Mesenchymal stem cell (in vitro differentiated cells and primary cell): ENCODE data around the gene BGLAP.

ENCODE experiments used
- DNase-seq: peaks from one replicate; pipeline ENCODE4 v3.0.0-alpha.2; 2013
- H2AFZ ChIP-seq: one replicate; pipeline ENCODE4 v1.6.1; 2013; ENCODE audit warnings: low read depth, mild to moderate bottlenecking, control low read depth, inconsistent platforms, low read length, moderate library complexity
- H2AK5ac ChIP-seq: 2 replicates; pipeline ENCODE4 v1.6.1; 2013; ENCODE audit warnings: low read length, moderate library complexity, mild to moderate bottlenecking, inconsistent platforms; ENCODE audit not compliant: severe bottlenecking
- H2BK120ac ChIP-seq: one replicate; pipeline ENCODE4 v1.6.1; 2013; ENCODE audit warnings: low read depth, mild to moderate bottlenecking, inconsistent platforms, low read length, moderate library complexity
- H2BK12ac ChIP-seq, 2 experiments: one replicate each; pipeline ENCODE4 v1.6.1; 2013; ENCODE audit warnings: inconsistent platforms in 2 of 2, low read length in 2 of 2, mild to moderate bottlenecking in 2 of 2, moderate library complexity in 2 of 2, control low read depth in 1 of 2
- H2BK15ac ChIP-seq: one replicate; pipeline ENCODE4 v1.6.1; 2013; ENCODE audit warnings: mild to moderate bottlenecking, low read depth, inconsistent platforms; ENCODE audit not compliant: poor library complexity, severe bottlenecking
- H2BK5ac ChIP-seq: 2 replicates; pipeline ENCODE4 v1.6.1; 2013; ENCODE audit warnings: low read depth, mild to moderate bottlenecking, low read length, control low read depth, inconsistent platforms; ENCODE audit not compliant: poor library complexity, severe bottlenecking
- H3K14ac ChIP-seq, 2 experiments: one replicate each; pipeline ENCODE4 v1.6.1; 2013; ENCODE audit warnings: inconsistent platforms in 2 of 2, low read length in 2 of 2, control low read depth in 1 of 2, mild to moderate bottlenecking in 1 of 2, moderate library complexity in 1 of 2
- H3K18ac ChIP-seq, 2 experiments: one replicate each; pipeline ENCODE4 v1.6.1; 2013; ENCODE audit warnings: inconsistent platforms in 2 of 2, low read length in 2 of 2, control low read depth in 1 of 2, low read depth in 1 of 2, mild to moderate bottlenecking in 1 of 2
- H3K23ac ChIP-seq, 2 experiments: one replicate each; pipeline ENCODE4 v1.6.1; 2013; ENCODE audit warnings: inconsistent platforms in 2 of 2, low read length in 2 of 2, mild to moderate bottlenecking in 2 of 2, moderate library complexity in 2 of 2, control low read depth in 1 of 2
- H3K27ac ChIP-seq: 2 replicates; pipeline ENCODE4 v1.5.1; 2013; ENCODE audit warnings: mild to moderate bottlenecking, moderate library complexity, low read length, control low read depth, inconsistent platforms; ENCODE audit not compliant: poor library complexity, severe bottlenecking
- H3K27me3 ChIP-seq, 2 experiments: 2 replicates each; pipeline versions ENCODE4 v1.6.1 to v1.7.0; 2013; ENCODE audit warnings: low read length in 2 of 2, mild to moderate bottlenecking in 2 of 2, moderate library complexity in 2 of 2, control low read depth in 1 of 2, inconsistent platforms in 1 of 2; ENCODE audit not compliant: control insufficient read depth in 1 of 2, insufficient read depth in 1 of 2
- H3K36me3 ChIP-seq, 2 experiments: 2 replicates each; pipeline versions ENCODE4 v1.6.1 to v1.7.0; 2013; ENCODE audit warnings: low read length in 2 of 2, control low read depth in 1 of 2, inconsistent platforms in 1 of 2, low read depth in 1 of 2, mild to moderate bottlenecking in 1 of 2; ENCODE audit not compliant: insufficient read depth in 2 of 2, control insufficient read depth in 1 of 2
- H3K4ac ChIP-seq, 2 experiments: one replicate each; pipeline ENCODE4 v1.6.1; 2013; ENCODE audit warnings: inconsistent platforms in 2 of 2, low read length in 2 of 2, mild to moderate bottlenecking in 2 of 2, moderate library complexity in 2 of 2, control low read depth in 1 of 2, low read depth in 1 of 2
- H3K4me1 ChIP-seq: 2 replicates; pipeline ENCODE4 v1.6.1; 2013; ENCODE audit warnings: low read depth, low read length, control low read depth; ENCODE audit not compliant: control insufficient read depth, insufficient read depth
- H3K4me2 ChIP-seq: 2 replicates; pipeline ENCODE4 v1.6.1; 2013; ENCODE audit warnings: low read length, mild to moderate bottlenecking, inconsistent platforms; ENCODE audit not compliant: poor library complexity, severe bottlenecking
- H3K4me3 ChIP-seq, 2 experiments: 2 replicates each; pipeline versions ENCODE4 v1.5.1 to v1.7.0; 2013; ENCODE audit warnings: low read length in 2 of 2, mild to moderate bottlenecking in 2 of 2, control low read depth in 1 of 2, low read depth in 1 of 2; ENCODE audit not compliant: insufficient read depth in 1 of 2
- H3K79me1 ChIP-seq: replicated peaks from 2 replicates; pipeline ENCODE4 v1.6.1; 2013; ENCODE audit warnings: mild to moderate bottlenecking, control low read depth, low read length, inconsistent platforms; ENCODE audit not compliant: poor library complexity, severe bottlenecking
- H3K9ac ChIP-seq: 2 replicates; pipeline ENCODE4 v1.7.0; 2013; ENCODE audit warnings: mild to moderate bottlenecking, low read length, moderate library complexity
- H3K9me3 ChIP-seq: 2 replicates; pipeline ENCODE4 v1.7.0; 2013; ENCODE audit warnings: mild to moderate bottlenecking, low read length; ENCODE audit not compliant: control insufficient read depth
- H4K8ac ChIP-seq: one replicate; pipeline ENCODE4 v1.6.1; 2013; ENCODE audit warnings: inconsistent platforms, mild to moderate bottlenecking, low read length, moderate library complexity
- H4K91ac ChIP-seq: one replicate; pipeline ENCODE4 v1.6.1; 2013; ENCODE audit warnings: mild to moderate bottlenecking, low read length, inconsistent platforms
- WGBS: methylation state at CpG from one replicate; pipeline ENCODE4 v1.1.7; 2013; ENCODE audit warnings: mixed read lengths; 5-methylcytosine and 5-hydroxymethylcytosine counted together

BGLAP gene

DNA sequence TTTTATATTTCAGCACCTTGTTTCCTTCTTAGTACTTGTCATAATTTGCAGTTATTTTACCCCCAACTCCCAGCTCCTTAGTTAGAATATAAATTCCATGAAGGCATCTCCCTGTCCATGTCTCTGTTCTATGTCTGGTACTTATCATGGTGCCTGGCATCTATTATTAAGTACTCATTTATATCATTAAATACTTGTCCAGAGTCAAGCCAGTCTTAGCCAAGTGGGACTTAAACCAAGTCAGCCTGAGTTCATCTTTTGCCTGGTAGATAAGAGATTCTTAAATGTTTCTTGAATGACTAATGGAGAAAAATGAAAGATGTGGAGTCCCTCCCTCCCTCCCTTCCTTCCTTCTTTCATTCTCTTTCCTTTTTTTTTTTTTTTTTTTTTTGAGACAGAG, 38.7 kb upstream of the BGLAP start:
- Histone ChIP-seq H3K4me3 (no peak overlapping the region), H2AFZ (no peak overlapping the region), H3K9ac (peak overlapping the region; percentile 24), H2BK5ac (no peak overlapping the region), H2BK120ac (no peak overlapping the region), H3K4me2 (no peak overlapping the region), H3K18ac (no peak overlapping the region), H3K4ac (no peak overlapping the region), H3K23ac (no peak overlapping the region), H3K27ac (no peak overlapping the region), H3K27me3 (no peaks in the 10 kb centered on the region), H4K91ac (no peak overlapping the region), H2BK12ac (no peak overlapping the region), H4K8ac (no peak overlapping the region), H2AK5ac (no peak overlapping the region), H3K36me3 (peaks cover 30 to 55% of the 10 kb centered on the region in 2 experiments), H3K79me1 (peaks cover 34% of the 10 kb centered on the region), H3K9me3 (no peaks in the 10 kb centered on the region), H3K14ac (no peak overlapping the region), H2BK15ac (no peak overlapping the region), H3K4me1 (peaks cover 6% of the 10 kb centered on the region)
- peak; percentile 28 for DNase-seq

- peaks cover 2% of the 10 kb centered on the region for H3K4me1 ChIP-seq
- WGBS: 94% methylated on average over 3 of the region's 3 CpGs
- no peak overlapping the region for H2AFZ ChIP-seq
- H4K8ac ChIP-seq: no peak overlapping the region
- no peak overlapping the region for H2AK5ac ChIP-seq
- H3K79me1 ChIP-seq: peaks cover 24% of the 10 kb centered on the region
- no peak for DNase-seq
- H3K36me3 ChIP-seq: peaks cover 26 to 59% of the 10 kb centered on the region in 2 experiments
- H3K18ac ChIP-seq: no peak overlapping the region
- H3K4ac ChIP-seq: no peak overlapping the region
- no peaks in the 10 kb centered on the region for H3K9me3 ChIP-seq
- H2BK12ac ChIP-seq: no peak overlapping the region
- no peak overlapping the region for H4K91ac ChIP-seq
- H3K4me3 ChIP-seq: no peak overlapping the region
- no peak overlapping the region for H2BK15ac ChIP-seq
- H2BK5ac ChIP-seq: no peak overlapping the region
- no peak overlapping the region for H2BK120ac ChIP-seq
- H3K27me3 ChIP-seq: no peaks in the 10 kb centered on the region
- no peak overlapping the region for H3K23ac ChIP-seq
- no peak overlapping the region for H3K9ac ChIP-seq
- no peak overlapping the region for H3K4me2 ChIP-seq
- H3K27ac ChIP-seq: no peak overlapping the region
- H3K14ac ChIP-seq: no peak overlapping the region
These were observed 37.3 kb upstream of the BGLAP start for GRCh38 chr1:156204686-156205085.

DNA sequence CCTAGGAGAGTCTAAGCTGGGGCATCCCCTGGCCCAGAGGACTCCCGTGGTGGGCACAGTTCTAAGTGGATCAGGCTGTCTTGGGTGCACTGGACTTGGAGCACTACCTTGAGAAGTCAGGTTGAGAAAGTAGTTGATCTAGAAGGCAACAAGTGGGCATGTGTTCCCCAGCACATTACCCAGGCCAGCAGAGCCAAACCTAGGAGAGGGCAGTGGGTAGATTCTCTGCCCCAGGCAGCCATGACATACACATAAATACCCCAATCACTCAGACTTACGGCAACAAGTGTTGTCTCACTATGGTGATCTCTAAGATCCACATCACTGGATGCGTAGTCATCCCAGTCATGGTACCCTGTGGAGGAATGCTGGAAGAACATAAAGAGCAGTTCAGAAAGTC, 30.7 kb upstream of the BGLAP start:
- Histone ChIP-seq H2BK12ac (no peak overlapping the region), H3K4ac (no peak overlapping the region), H2BK15ac (no peak overlapping the region), H3K4me2 (no peak overlapping the region), H3K27me3 (no peaks in the 10 kb centered on the region), H3K27ac (no peak overlapping the region), H3K14ac (no peak overlapping the region), H2BK120ac (no peak overlapping the region), H4K91ac (no peak overlapping the region), H4K8ac (no peak overlapping the region), H3K9me3 (no peaks in the 10 kb centered on the region), H3K4me1 (peaks cover 8% of the 10 kb centered on the region), H2BK5ac (no peak overlapping the region), H3K36me3 (peaks cover 31 to 58% of the 10 kb centered on the region in 2 experiments), H3K23ac (no peak overlapping the region), H3K4me3 (no peak overlapping the region), H2AK5ac (no peak overlapping the region), H2AFZ (no peak overlapping the region), H3K9ac (no peak overlapping the region), H3K18ac (no peak overlapping the region), H3K79me1 (peaks cover 12% of the 10 kb centered on the region)
- no peak for DNase-seq
- 94% methylated on average over 3 of the region's 3 CpGs for WGBS

DNA sequence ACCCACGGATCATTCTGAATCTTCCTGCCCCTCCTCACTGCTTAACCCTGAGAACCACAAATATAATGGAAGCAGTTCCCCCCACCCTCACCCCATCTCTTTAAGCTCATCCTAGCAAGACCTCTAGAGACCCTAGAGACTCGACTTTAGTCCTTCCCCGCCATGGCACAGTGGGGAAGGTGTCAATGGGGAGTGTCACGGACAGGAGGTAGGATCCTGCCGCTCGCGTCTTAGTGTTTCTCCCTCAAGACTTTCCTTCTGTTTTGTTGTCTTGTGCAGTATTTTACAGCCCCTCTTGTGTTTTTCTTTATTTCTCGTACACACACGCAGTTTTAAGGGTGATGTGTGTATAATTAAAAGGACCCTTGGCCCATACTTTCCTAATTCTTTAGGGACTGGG, 29.9 kb upstream of the BGLAP start:
- peaks cover 31 to 51% of the 10 kb centered on the region in 2 experiments for H3K36me3 ChIP-seq
- H4K91ac ChIP-seq: peak overlapping the region; percentile 28
- peak overlapping the region; percentile 85 for H4K8ac ChIP-seq
- peak overlapping the region; percentile 39 for H3K27ac ChIP-seq
- no peaks in the 10 kb centered on the region for H3K9me3 ChIP-seq
- H3K4ac ChIP-seq: no peak overlapping the region
- H3K4me3 ChIP-seq: peak overlapping the region in 1 of 2 experiments; percentile 87
- no peak overlapping the region for H2BK5ac ChIP-seq
- peaks cover 6% of the 10 kb centered on the region for H3K4me1 ChIP-seq
- H2BK15ac ChIP-seq: no peak overlapping the region
- peak overlapping the region; percentile 97 for H2AK5ac ChIP-seq
- no peak overlapping the region for H2BK120ac ChIP-seq
- no peak for DNase-seq
- H3K27me3 ChIP-seq: no peaks in the 10 kb centered on the region
- peak overlapping the region; percentile 38 for H3K4me2 ChIP-seq
- H3K79me1 ChIP-seq: peaks cover 9% of the 10 kb centered on the region
- no peak overlapping the region for H3K23ac ChIP-seq
- peak overlapping the region; percentile 96 for H3K9ac ChIP-seq
- H3K14ac ChIP-seq: no peak overlapping the region
- H2AFZ ChIP-seq: no peak overlapping the region
- H3K18ac ChIP-seq: no peak overlapping the region
- WGBS: 93% methylated on average over 6 of the region's 9 CpGs
- peak overlapping the region in 1 of 2 experiments; percentile 57 for H2BK12ac ChIP-seq
